Adrenal gland (tissue), 12 donors: ENCODE measurements around the gene FAM131C. TPM values are rescaled to one million over a fixed set of nuclear protein-coding genes. Genes with fewer than 3 reads are reported as not detected.

ENCODE experiments used
- DNase-seq, 7 donors: peaks; one replicate each; pipeline ENCODE4 v3.0.0-alpha.2; 2019 to 2020
- H3K27ac ChIP-seq, 5 donors: fragments of 200-600 bp; sonication (generic) in 4 of 5; 1 replicate in 3 of 5; 2 replicates in 2 of 5; pipeline versions ENCODE4 v1.5.1 to v1.8.0; 2016 to 2020; ENCODE audit warnings: mild to moderate bottlenecking in 1 of 5
- H3K27me3 ChIP-seq: fragments of 200-600 bp; 2 replicates; pipeline ENCODE4 v1.8.0; 2021
- H3K36me3 ChIP-seq, 2 donors: fragments of 200-600 bp; replicated peaks in 1 of 2; 1 replicate in 1 of 2; 2 replicates in 1 of 2; pipeline versions ENCODE4 v1.5.1 to v1.8.0; 2018 to 2022
- H3K4me1 ChIP-seq, 2 donors: fragments of 200-600 bp; replicated peaks in 1 of 2; 1 replicate in 1 of 2; 2 replicates in 1 of 2; pipeline versions ENCODE4 v1.5.1 to v1.8.0; 2018 to 2021
- H3K4me3 ChIP-seq, 4 donors: fragments of 200-600 bp; sonication (generic) in 3 of 4; one replicate each; pipeline ENCODE4 v1.5.1; 2016 to 2018
- H3K9me3 ChIP-seq, 3 donors: fragments of 200-600 bp; sonication (generic) in 1 of 3; replicated peaks in 1 of 3; 1 replicate in 2 of 3; 2 replicates in 1 of 3; pipeline versions ENCODE4 v1.5.1 to v1.8.0; 2016 to 2021
- POLR2A ChIP-seq, 2 donors: fragments of 450-650 bp; IDR thresholded peaks; one replicate each; pipeline ENCODE4 v1.6.1; 2017; ENCODE audit warnings: antibody characterized with exemption in 2 of 2, mild to moderate bottlenecking in 2 of 2, moderate library complexity in 1 of 2
- WGBS, 4 donors: extraction: QIAGEN DNeasy Blood & Tissue Kit in 2 of 4; methylation state at CpG; one replicate each; pipeline versions ENCODE4 v1.1.5 to v1.1.7; 2013 to 2017; 5-methylcytosine and 5-hydroxymethylcytosine counted together
- intact Hi-C, 2 donors: fragments of 100-400 bp; cut with DNase I; formaldehyde crosslinking; loops; one replicate each; pipeline versions ENCODE4 v1.14.1 to v1.15.0; 2022 to 2023
- polyA plus RNA-seq, 3 donors: library from polyadenylated mRNA; stranded (reverse); fragments of 200-250 nt in 2 of 3; fragments of 350-450 nt in 1 of 3; fragmentation: Illumina TruSeq in 1 of 3; extraction: RNeasy Lipid Tissue Mini Kit (QIAGEN cat#74804) in 1 of 3; gene quantifications; one replicate each; pipeline ENCODE4 v1.2.3, GENCODE V29; 2013 to 2014
- total RNA-seq, 9 donors: library from RNA; depleted of rRNA in 4 of 9; stranded (reverse); fragments of >200 nt in 4 of 9; fragments of 120-200 nt in 1 of 9; fragmentation: NEBNext Ultra II Directional in 1 of 9; extraction: Animal tissue kit (Norgen Biotek cat#: 25700) in 1 of 9; gene quantifications; one replicate each; pipeline versions ENCODE4 v1.1.0 to v1.2.4, GENCODE V29; 2013 to 2023
- TF ChIP-seq, protein P1 (sequence below), 6 experiments: fragments of 450-650 bp in 4 of 6; fragments of 200-600 bp in 2 of 6; sonication (generic) in 1 of 6; IDR thresholded peaks; 1 replicate in 5 of 6; 2 replicates in 1 of 6; pipeline versions ENCODE4 v1.5.1 to v1.8.0; 2016 to 2021; ENCODE audit warnings: antibody characterized with exemption in 6 of 6, mild to moderate bottlenecking in 2 of 6, moderate library complexity in 1 of 6
- donor health status: healthy with polysubstance abuse.
- donor health status: Bipolar disorder and iron deficiency.
- donor health status: DM: yes; HTN: yes; CAD: no.
- donor health status: DM: no; HTN: no; CAD: no.
- donor health status: DM: no; HTN: no; CAD: no.
- donor health status: DM: yes; HTN: yes; CAD: no.

FAM131C gene
- total and polyA plus RNA-seq, 12 donors = 3.0 to 12.0 (median 4.9) TPM

DNA sequence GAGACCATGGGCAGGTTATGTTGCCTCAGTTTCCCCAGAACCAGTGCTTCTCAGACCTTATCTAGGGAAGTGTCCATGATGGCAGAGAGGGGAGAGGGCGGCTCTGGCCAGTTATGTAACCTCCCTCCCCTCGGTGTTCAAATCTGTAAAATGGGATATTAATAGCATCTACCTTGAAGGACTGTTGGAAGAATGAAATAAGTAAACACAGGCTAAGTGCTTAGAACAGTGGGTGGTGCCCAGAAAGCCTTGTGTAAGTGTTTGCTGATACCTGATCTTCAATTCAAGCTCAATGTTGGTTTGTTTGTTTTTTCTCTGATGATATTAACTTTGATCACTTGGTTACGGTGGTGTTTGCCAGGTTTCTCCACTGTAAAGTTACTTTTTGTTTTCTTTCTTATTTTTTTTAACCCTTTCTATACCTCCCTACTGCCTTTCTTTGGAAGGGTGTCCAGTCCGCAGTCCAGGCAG is 47.5 kb upstream of the FAM131C start:
- intact Hi-C loops = no loop called here
- no peak for DNase-seq

GRCh38 chr1:16120407-16120806 is 47.0 kb upstream of the FAM131C start:
- no peak overlapping the region for H3K4me3 ChIP-seq
- intact Hi-C loops = no loop called here
- DNase-seq = peak in 1 of 7 donors; percentile 20
- H3K4me1 ChIP-seq = no peaks in the 10 kb centered on the region
- H3K27me3 ChIP-seq = no peaks in the 10 kb centered on the region
- no peaks in the 10 kb centered on the region for H3K9me3 ChIP-seq
- TF ChIP-seq, protein P1, sequence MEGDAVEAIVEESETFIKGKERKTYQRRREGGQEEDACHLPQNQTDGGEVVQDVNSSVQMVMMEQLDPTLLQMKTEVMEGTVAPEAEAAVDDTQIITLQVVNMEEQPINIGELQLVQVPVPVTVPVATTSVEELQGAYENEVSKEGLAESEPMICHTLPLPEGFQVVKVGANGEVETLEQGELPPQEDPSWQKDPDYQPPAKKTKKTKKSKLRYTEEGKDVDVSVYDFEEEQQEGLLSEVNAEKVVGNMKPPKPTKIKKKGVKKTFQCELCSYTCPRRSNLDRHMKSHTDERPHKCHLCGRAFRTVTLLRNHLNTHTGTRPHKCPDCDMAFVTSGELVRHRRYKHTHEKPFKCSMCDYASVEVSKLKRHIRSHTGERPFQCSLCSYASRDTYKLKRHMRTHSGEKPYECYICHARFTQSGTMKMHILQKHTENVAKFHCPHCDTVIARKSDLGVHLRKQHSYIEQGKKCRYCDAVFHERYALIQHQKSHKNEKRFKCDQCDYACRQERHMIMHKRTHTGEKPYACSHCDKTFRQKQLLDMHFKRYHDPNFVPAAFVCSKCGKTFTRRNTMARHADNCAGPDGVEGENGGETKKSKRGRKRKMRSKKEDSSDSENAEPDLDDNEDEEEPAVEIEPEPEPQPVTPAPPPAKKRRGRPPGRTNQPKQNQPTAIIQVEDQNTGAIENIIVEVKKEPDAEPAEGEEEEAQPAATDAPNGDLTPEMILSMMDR (IDR thresholded peaks at IDR 0.05) = no peak
- TF ChIP-seq POLR2A (IDR thresholded peaks at IDR 0.05) = no peak
- H3K27ac ChIP-seq = no peak overlapping the region
- WGBS, 4 donors = 71 to 100% (median 100%) methylated on average over 1 of the region's 1 CpG
- H3K36me3 ChIP-seq = peaks cover 0 to 19% of the 10 kb centered on the region in 2 donors

More for the DNA sequence above, 47.5 kb upstream of the FAM131C start:
- Histone ChIP-seq H3K27me3 (no peaks in the 10 kb centered on the region), H3K4me1 (no peaks in the 10 kb centered on the region), H3K36me3 (peaks cover 0 to 24% of the 10 kb centered on the region in 2 donors), H3K27ac (no peak overlapping the region), H3K9me3 (no peaks in the 10 kb centered on the region), H3K4me3 (no peak overlapping the region)
- whole genome bisulfite sequencing, 4 donors = 66 to 73% (median 67%) methylated on average over 4 of the region's 4 CpGs
- TF ChIP-seq, protein P1 (IDR thresholded peaks at IDR 0.05) = no peak
- no peak for TF ChIP-seq POLR2A (IDR thresholded peaks at IDR 0.05)

DNA sequence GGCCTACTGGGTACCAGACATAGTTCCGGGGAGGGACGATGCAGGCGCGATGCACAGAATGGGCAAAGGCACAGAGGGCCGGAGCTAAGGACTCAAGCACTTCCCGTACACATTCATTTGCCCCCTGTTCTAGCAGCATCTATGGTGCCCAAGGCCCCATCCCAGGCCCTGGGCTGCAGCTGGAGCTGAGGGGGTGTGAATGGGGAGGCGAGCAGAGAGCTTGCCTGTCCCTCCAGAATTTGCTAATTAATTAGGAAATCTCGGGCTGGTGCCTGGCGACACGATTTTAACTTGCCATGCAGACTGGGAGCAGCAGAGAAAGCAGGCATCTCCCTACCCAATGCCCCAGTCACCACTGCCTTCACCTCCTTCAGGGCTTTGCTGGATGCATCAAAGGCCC is 46.5 kb upstream of the FAM131C start:
- Histone ChIP-seq H3K36me3 (peaks cover 0 to 16% of the 10 kb centered on the region in 2 donors), H3K9me3 (no peaks in the 10 kb centered on the region), H3K4me3 (no peak overlapping the region), H3K27me3 (no peaks in the 10 kb centered on the region), H3K4me1 (no peaks in the 10 kb centered on the region), H3K27ac (no peak overlapping the region)
- 87 to 95% (median 91%) methylated on average over 4 to 10 of the region's 10 CpGs for WGBS, 4 donors
- intact Hi-C loops = no loop called here
- TF ChIP-seq, protein P1 (IDR thresholded peaks at IDR 0.05) = no peak
- TF ChIP-seq POLR2A (IDR thresholded peaks at IDR 0.05) = no peak
- no peak for DNase-seq

- H3K9me3 ChIP-seq = no peaks in the 10 kb centered on the region
These were observed 46.1 kb upstream of the FAM131C start for GRCh38 chr1:16119504-16119903.

More at GRCh38 chr1:16119504-16119903, 46.1 kb upstream of the FAM131C start:
- no peak overlapping the region for H3K27ac ChIP-seq
- no peaks in the 10 kb centered on the region for H3K27me3 ChIP-seq
- WGBS, 4 donors = 80 to 94% (median 92%) methylated on average over 5 to 6 of the region's 6 CpGs
- intact Hi-C loops = no loop called here
- H3K4me3 ChIP-seq = no peak overlapping the region
- no peak for DNase-seq
- peaks cover 0 to 12% of the 10 kb centered on the region in 2 donors for H3K36me3 ChIP-seq
- TF ChIP-seq, protein P1 (IDR thresholded peaks at IDR 0.05) = no peak
- no peak for TF ChIP-seq POLR2A (IDR thresholded peaks at IDR 0.05)
- H3K4me1 ChIP-seq = no peaks in the 10 kb centered on the region
